ENCODE results near the gene SEC31A. TPM values are rescaled to one million over a fixed set of nuclear protein-coding genes. Genes with fewer than 3 reads are reported as not detected.
A peak's percentile ranks its signal among the peaks of the same experiment; 100 is the strongest.

Gene SEC31A
- total RNA-seq, 1 donor from 2014 or later = 98.8 TPM

GRCh38 chr4:82790060-82790660 lies 100.8 kb downstream of the SEC31A start:
- no peak for DNase-seq (ENCODE audit: low read depth)

GRCh38 chr4:82789025-82789776 lies 101.8 kb downstream of the SEC31A start:
- TF ChIP-seq CTCF (conservative IDR thresholded peaks at IDR 0.05; ENCODE audit: low read depth, low read length) = no peak
- H3K4me3 ChIP-seq (ENCODE audit: low read depth, low read length) = no peak overlapping the region

More at GRCh38 chr4:82790060-82790660, 100.8 kb downstream of the SEC31A start:
- no peak overlapping the region for H3K4me3 ChIP-seq (ENCODE audit: low read depth, low read length)
- TF ChIP-seq CTCF (conservative IDR thresholded peaks at IDR 0.05; ENCODE audit: low read depth, low read length) = no peak

GRCh38 chr4:82787342-82787741 lies 103.6 kb downstream of the SEC31A start:
- TF ChIP-seq CTCF (conservative IDR thresholded peaks at IDR 0.05; ENCODE audit: low read depth, low read length) = no peak
- no peak overlapping the region for H3K4me3 ChIP-seq (ENCODE audit: low read depth, low read length)
- DNase-seq (ENCODE audit: low read depth) = no peak

More at GRCh38 chr4:82789025-82789776, 101.8 kb downstream of the SEC31A start:
- DNase-seq (ENCODE audit: low read depth) = no peak

GRCh38 chr4:82786828-82787227 lies 104.1 kb downstream of the SEC31A start:
- no peak for TF ChIP-seq CTCF (conservative IDR thresholded peaks at IDR 0.05; ENCODE audit: low read depth, low read length)
- no peak for DNase-seq (ENCODE audit: low read depth)
- H3K4me3 ChIP-seq (ENCODE audit: low read depth, low read length) = no peak overlapping the region

GRCh38 chr4:82785611-82786400 lies 105.1 kb downstream of the SEC31A start:
- TF ChIP-seq CTCF (conservative IDR thresholded peaks at IDR 0.05; ENCODE audit: low read depth, low read length) = no peak
- peak; percentile 37 for DNase-seq (ENCODE audit: low read depth)
- H3K4me3 ChIP-seq (ENCODE audit: low read depth, low read length) = no peak overlapping the region

- no peak for TF ChIP-seq CTCF (conservative IDR thresholded peaks at IDR 0.05; ENCODE audit: low read depth, low read length)
- DNase-seq (ENCODE audit: low read depth) = no peak
- no peak overlapping the region for H3K4me3 ChIP-seq (ENCODE audit: low read depth, low read length)
These were observed 106.0 kb downstream of the SEC31A start for GRCh38 chr4:82784681-82785610.

Measured in epithelial cell of proximal tubule (primary cell).